ENCODE results near the gene FAM13A.

Gene FAM13A

DNA sequence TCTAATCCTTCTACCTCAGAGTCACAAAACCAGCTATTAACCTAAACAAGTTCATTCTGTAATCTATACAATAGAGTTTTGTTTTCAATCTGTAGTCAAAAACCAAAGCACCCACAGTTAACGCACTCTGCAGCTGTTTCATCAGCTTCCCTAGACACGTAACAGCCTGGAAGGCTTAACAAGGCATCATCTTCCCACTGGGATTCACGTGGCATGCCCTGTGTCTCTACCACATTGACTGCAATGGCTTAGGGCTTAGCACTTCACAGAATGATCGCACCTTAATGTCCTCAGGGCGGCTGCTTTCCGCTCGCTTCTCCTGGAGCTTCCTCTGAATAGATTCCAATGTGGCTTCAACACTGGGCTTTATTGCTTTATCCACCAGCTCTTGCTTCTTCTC, 309.6 kb downstream of the FAM13A start:
- no peak for DNase-seq (ENCODE audit: low spot score)

- no peak for DNase-seq (ENCODE audit: low spot score)
Observed at GRCh38 chr4:88746206-88746605, 310.8 kb downstream of the FAM13A start.

DNA sequence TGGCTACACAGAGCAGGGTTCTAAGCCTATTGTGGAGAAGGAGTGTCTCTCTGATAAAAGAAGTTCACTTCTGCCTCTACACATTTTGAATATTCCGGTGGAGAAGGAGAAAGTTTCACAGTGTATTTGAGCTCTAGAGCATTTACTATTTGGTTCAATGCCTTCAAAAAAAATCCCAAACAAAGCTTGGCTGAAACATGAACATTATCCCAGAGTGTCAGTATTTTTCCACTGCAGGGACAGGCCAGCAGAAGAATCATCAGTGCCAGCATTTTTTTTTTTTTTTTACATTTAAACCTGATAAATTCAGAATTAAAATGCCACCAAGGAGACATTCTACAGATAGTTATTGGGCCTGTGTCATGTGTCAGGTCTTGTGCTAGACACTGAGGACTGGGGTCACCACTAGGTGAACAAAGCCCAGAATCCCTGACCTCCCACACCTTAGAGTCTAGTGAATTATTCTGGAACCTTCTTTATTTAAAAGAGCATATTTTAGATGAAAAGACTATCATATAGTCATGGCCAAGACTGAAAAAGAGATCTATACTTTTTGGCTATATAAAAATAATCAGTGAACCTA, 311.3 kb downstream of the FAM13A start:
- DNase-seq (ENCODE audit: low spot score): no peak

DNA sequence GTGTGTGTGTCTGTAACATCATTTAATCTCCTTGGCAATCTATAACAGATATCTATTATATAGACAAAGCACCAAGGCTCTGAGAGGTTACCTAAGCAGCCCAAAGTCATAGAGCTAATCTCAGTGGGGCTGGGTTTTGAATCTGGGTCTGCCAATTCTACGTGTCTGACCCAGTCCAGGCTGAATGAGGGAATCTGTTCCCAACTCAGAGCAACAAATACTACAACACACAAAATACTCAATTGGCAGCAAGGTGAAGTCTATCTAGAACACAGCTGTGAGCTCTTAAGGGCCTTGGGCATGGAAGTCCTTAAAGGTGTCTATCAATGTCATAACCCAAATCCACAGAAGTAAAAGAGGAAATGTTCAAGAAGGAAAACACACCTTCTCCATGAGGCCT, 311.8 kb downstream of the FAM13A start:
- no peak for DNase-seq (ENCODE audit: low spot score)

DNA sequence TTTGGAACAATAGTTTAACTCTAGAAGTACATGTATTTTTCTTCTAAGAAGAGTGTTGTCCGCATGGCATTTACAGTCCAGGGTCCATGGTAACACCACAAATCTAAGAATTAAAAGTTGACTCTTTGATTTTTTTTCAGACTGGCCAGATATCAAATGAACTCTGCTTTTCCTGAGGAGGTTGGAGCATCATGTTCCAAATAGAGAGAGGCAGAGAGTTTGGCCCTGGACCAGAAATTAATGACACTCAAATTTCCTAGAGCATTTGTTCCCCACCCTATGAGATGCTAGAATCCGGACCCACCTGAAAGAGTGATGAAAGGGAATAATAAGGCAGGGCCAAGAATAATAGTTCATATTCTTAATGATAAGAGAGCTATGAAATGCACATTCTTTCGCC, 312.4 kb downstream of the FAM13A start:
- no peak for DNase-seq (ENCODE audit: low spot score)

DNA sequence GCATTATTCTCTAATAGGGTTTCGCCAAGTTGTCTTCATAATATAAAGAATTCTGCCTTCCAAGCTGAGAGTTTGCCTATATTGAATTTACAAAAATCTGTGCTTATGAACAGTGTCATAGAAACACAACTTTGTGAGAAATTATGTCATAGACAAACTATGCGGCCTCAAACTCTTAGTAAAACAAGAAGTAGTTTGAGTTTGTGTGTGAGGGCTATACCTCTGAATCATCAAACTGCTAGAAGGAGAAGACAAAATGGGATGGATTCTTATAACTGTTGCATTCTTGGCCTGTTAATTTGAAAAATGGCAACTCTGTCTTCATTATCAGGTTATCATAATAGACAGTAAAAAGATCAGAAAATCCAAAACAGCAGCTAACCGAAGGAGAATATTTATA, 313.3 kb downstream of the FAM13A start:
- no peak for DNase-seq (ENCODE audit: low spot score)

- DNase-seq (ENCODE audit: low spot score): no peak
Observed at GRCh38 chr4:88742561-88742960, 314.4 kb downstream of the FAM13A start.

DNA sequence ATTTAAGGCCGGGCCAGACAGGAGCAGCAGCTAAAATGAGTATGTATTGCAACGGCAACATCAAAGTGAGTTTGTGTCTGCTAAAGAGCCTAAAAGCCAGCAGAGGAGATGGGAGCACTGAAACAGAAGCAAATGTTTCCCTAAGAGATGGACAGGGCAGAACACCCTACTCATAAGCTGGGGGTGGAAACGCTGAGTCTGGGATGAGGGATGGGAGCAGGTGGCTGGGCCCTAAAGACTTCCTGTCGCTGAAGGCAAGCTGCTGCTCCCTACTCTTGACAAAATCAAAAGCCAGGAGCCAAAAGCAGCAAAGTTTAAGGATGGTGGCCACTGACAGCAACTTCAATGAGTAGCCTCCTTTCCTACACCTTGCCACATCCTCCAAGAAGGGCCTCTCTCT, 318.8 kb downstream of the FAM13A start:
- DNase-seq (ENCODE audit: low spot score): no peak

GRCh38 chr4:88737307-88737941, 319.6 kb downstream of the FAM13A start:
- no peak for DNase-seq (ENCODE audit: low spot score)

DNA sequence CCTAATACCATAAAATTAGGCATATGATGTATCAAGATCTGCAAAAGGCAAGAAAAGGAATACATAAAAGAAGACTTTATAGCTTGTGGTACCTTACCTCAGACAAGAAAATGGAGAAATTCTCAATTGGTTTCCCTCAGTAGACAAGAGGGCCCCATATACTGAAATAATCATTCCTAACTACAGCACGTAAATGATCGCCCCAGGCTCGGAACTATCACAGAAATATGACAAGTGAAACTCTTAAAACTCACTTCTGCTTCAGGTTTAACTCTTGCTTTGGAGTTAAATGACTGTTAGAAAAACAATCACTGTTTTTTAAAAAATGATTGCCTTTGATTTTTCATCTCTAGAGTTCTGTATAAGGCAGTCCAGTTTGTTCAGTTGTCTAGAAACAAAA, 320.7 kb downstream of the FAM13A start:
- DNase-seq (ENCODE audit: low spot score): no peak

- no peak for DNase-seq (ENCODE audit: low spot score)
Observed at GRCh38 chr4:88735564-88735963, 321.4 kb downstream of the FAM13A start.

GRCh38 chr4:88734403-88734949, 322.5 kb downstream of the FAM13A start:
- no peak for DNase-seq (ENCODE audit: low spot score)

DNA sequence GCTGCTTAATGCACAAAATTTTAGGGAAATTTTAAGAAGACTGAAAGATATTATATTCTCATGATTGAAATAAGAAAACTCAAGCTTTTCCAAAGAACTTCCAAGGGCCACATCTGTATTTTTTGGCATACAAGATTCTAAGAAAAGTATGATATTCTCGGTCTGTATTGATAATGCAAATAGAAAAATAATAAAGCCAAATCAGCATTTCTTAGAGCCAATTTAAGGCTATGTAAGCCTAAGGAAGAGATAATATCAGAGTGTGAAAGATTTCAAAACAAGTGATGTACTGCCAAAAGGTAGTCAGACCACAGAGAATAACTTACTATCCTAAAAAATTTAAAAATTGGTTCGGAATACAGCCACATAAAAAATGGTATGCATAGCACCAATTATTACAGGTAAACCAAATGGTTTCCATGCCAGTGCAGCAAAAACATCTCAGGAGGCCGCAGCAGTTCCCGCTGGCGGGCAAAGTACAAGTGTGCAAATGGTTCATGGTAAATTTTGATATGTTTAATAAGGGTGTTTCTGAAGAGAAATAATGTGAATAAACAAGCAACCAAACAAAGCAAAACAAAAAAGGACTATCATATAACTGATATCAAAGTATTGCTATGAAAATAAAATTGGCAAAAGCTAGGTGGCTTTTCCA, 324.1 kb downstream of the FAM13A start:
- no peak for DNase-seq (ENCODE audit: low spot score)

DNA sequence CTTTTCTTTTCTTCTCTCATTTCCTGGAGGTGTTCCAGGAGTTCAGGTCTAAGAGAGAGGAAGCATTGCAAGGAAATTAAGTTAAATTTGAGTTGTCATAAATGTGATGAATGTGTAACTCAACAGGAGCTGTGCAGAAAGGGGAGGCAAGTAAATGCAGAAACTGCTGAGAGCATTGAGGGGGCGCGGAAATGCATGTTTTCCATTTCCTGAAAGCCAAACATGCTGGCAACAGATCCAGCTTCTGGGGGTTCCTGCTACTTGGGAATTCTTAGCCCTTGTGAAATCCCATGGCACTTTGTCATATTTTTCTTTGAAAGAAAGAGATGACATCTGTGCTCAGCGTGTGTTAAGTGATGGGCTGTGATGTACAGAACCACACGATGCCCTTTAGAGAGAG, 325.6 kb downstream of the FAM13A start:
- no peak for DNase-seq (ENCODE audit: low spot score)

- DNase-seq (ENCODE audit: low spot score): no peak
Observed at GRCh38 chr4:88730811-88731210, 326.2 kb downstream of the FAM13A start.

GRCh38 chr4:88729146-88729760, 327.7 kb downstream of the FAM13A start:
- DNase-seq (ENCODE audit: low spot score): no peak

GRCh38 chr4:88728146-88728545, 328.8 kb downstream of the FAM13A start:
- no peak for DNase-seq (ENCODE audit: low spot score)

- DNase-seq (ENCODE audit: low spot score): no peak
Observed at GRCh38 chr4:88725986-88726385, 331.0 kb downstream of the FAM13A start.

- DNase-seq (ENCODE audit: low spot score): no peak
Observed at GRCh38 chr4:88725143-88725542, 331.8 kb downstream of the FAM13A start.

DNA sequence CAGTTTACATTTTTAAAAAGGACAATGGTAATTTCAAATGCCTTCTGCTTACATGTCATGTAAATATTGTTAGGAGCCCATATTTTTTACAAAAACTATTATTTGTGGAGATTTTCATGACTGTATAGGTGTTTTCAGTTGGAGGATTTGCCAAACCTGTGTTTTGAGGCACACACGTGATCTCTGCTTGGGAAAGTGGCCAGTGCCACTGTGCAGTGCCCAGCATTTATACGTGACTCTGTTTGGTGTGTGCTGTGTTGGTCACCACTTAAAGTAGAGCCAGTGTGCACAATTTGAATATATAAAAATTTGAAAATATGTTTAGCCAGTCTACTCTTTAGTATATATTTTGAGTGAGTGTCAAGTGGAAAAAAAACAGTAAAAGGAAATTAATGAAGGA, 332.6 kb downstream of the FAM13A start:
- DNase-seq (ENCODE audit: low spot score): no peak

- DNase-seq (ENCODE audit: low spot score): no peak
Observed at GRCh38 chr4:88722828-88723227, 334.2 kb downstream of the FAM13A start.

- no peak for DNase-seq (ENCODE audit: low spot score)
Observed at GRCh38 chr4:88722276-88722780, 334.7 kb downstream of the FAM13A start.
